COLO668 (cell line): ENCODE data around the gene ACKR1.
A peak's percentile ranks its signal among the peaks of the same experiment; 100 is the strongest.

Experiments used
- DNase-seq: peaks from one replicate; lab custom pipeline; 2025; ENCODE audit not compliant: unreplicated experiment; lab: John Stamatoyannopoulos, UW

The ACKR1 gene

GRCh38 chr1:159204161-159205141 lies at the start of gene ACKR1:
Gene ACKR1, plus strand, starts transcription at chr1:159204875. Its CDS starts 85 bp downstream, at chr1:159204960.
- no peak for DNase-seq

- DNase-seq = peak; percentile 41
These were observed 43.5 kb upstream of the ACKR1 start for GRCh38 chr1:159161001-159161718.

- no peak for DNase-seq
These were observed 43.0 kb upstream of the ACKR1 start for GRCh38 chr1:159161719-159162026.

- no peak for DNase-seq
These were observed 42.0 kb upstream of the ACKR1 start for GRCh38 chr1:159162516-159163265.

GRCh38 chr1:159163614-159164228 lies 41.0 kb upstream of the ACKR1 start:
- DNase-seq = no peak

GRCh38 chr1:159168043-159168442 lies 36.6 kb upstream of the ACKR1 start:
- DNase-seq = no peak

- no peak for DNase-seq
These were observed 34.0 kb upstream of the ACKR1 start for GRCh38 chr1:159170639-159171038.

GRCh38 chr1:159171254-159171687 lies 33.4 kb upstream of the ACKR1 start, which contains the start of gene CADM3:
Gene CADM3, plus strand, starts transcription at chr1:159171615. Its CDS starts 151 bp downstream, at chr1:159171766.
- DNase-seq = no peak

GRCh38 chr1:159171688-159172501 lies 32.8 kb upstream of the ACKR1 start:
- no peak for DNase-seq

- DNase-seq = no peak
These were observed 31.9 kb upstream of the ACKR1 start for GRCh38 chr1:159172614-159173291.

GRCh38 chr1:159173320-159173719 lies 31.4 kb upstream of the ACKR1 start:
- no peak for DNase-seq

GRCh38 chr1:159175571-159175970 lies 29.1 kb upstream of the ACKR1 start:
- no peak for DNase-seq

GRCh38 chr1:159177272-159177907 lies 27.3 kb upstream of the ACKR1 start:
- no peak for DNase-seq

GRCh38 chr1:159179906-159180305 lies 24.8 kb upstream of the ACKR1 start:
- no peak for DNase-seq

GRCh38 chr1:159180516-159180915 lies 24.2 kb upstream of the ACKR1 start:
- no peak for DNase-seq

- no peak for DNase-seq
These were observed 23.2 kb upstream of the ACKR1 start for GRCh38 chr1:159181328-159182024.

- no peak for DNase-seq
These were observed 20.5 kb upstream of the ACKR1 start for GRCh38 chr1:159184201-159184600.

- no peak for DNase-seq
These were observed 19.6 kb upstream of the ACKR1 start for GRCh38 chr1:159185121-159185520.
